ENCODE data around the gene SDS.

DNA sequence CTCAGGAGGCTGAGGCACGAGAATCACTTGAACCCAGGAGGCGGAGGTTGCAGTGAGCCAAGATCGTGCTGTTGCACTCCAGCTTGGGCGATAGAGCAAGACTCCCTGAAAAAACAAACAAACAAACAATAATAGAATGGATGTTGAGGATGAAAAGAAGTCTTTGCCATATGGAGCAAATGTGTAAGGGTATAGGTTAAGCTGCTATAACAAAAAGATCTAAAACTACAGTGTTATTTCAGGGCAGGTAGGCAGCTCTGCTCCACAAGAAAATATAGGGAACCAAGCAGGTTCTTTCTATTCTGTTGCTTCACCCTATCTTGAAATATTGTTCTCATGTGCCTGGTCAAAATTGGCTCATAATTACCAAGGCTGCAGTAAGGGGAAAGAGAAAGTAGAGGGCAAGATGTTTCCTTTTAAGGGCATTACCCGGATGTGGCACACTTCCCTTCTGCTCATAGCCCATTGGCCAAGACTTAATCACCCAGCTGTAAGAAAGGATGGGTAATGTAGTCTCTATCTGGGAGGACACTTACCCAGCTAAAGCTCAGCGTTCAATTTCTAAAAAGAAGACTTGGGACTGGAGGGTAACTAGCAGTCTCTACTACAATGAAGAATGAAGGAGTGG is 42.0 kb upstream of the SDS start:
- TF ChIP-seq EZH2 (optimal IDR thresholded peaks at IDR 0.05; ENCODE audit: low read depth, low read length) = no peak
- no peak for TF ChIP-seq EZH2phosphoT487 (IDR thresholded peaks at IDR 0.05; ENCODE audit: low read length)
- TF ChIP-seq, protein P1, sequence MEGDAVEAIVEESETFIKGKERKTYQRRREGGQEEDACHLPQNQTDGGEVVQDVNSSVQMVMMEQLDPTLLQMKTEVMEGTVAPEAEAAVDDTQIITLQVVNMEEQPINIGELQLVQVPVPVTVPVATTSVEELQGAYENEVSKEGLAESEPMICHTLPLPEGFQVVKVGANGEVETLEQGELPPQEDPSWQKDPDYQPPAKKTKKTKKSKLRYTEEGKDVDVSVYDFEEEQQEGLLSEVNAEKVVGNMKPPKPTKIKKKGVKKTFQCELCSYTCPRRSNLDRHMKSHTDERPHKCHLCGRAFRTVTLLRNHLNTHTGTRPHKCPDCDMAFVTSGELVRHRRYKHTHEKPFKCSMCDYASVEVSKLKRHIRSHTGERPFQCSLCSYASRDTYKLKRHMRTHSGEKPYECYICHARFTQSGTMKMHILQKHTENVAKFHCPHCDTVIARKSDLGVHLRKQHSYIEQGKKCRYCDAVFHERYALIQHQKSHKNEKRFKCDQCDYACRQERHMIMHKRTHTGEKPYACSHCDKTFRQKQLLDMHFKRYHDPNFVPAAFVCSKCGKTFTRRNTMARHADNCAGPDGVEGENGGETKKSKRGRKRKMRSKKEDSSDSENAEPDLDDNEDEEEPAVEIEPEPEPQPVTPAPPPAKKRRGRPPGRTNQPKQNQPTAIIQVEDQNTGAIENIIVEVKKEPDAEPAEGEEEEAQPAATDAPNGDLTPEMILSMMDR (IDR thresholded peaks at IDR 0.05; ENCODE audit: low read length) = no peak

All from MM.1S (cell line).